Measurements from ENCODE around the gene NKTR.

The NKTR gene

GRCh38 chr3:42651248-42652091 lies 51.0 kb downstream of the NKTR start:
- no peak for DNase-seq (ENCODE audit: low read depth)

- DNase-seq (ENCODE audit: low read depth): no peak
Measured at GRCh38 chr3:42652251-42652610, 51.7 kb downstream of the NKTR start.

- no peak for DNase-seq (ENCODE audit: low read depth)
Measured at GRCh38 chr3:42652611-42653302, 52.3 kb downstream of the NKTR start.

- no peak for DNase-seq (ENCODE audit: low read depth)
Measured at GRCh38 chr3:42653303-42653559, 52.7 kb downstream of the NKTR start.

- no peak for DNase-seq (ENCODE audit: low read depth)
Measured at GRCh38 chr3:42653560-42654330, 53.3 kb downstream of the NKTR start, which contains the start of gene ZBTB47. ZBTB47 (plus strand) TSS chr3:42653697; CDS start chr3:42658356, 4,659 bp downstream.

GRCh38 chr3:42654331-42655201 lies 54.1 kb downstream of the NKTR start:
- DNase-seq (ENCODE audit: low read depth): no peak

GRCh38 chr3:42655331-42655888 lies 54.9 kb downstream of the NKTR start:
- no peak for DNase-seq (ENCODE audit: low read depth)

- DNase-seq (ENCODE audit: low read depth): no peak
Measured at GRCh38 chr3:42655980-42656679, 55.6 kb downstream of the NKTR start.

GRCh38 chr3:42656680-42657610 lies 56.5 kb downstream of the NKTR start:
- DNase-seq (ENCODE audit: low read depth): no peak

GRCh38 chr3:42657675-42658074 lies 57.2 kb downstream of the NKTR start:
- DNase-seq (ENCODE audit: low read depth): no peak

- DNase-seq (ENCODE audit: low read depth): no peak
Measured at GRCh38 chr3:42658091-42658770, 57.7 kb downstream of the NKTR start.

- DNase-seq (ENCODE audit: low read depth): no peak
Measured at GRCh38 chr3:42658771-42659390, 58.4 kb downstream of the NKTR start.

- no peak for DNase-seq (ENCODE audit: low read depth)
Measured at GRCh38 chr3:42659451-42660130, 59.1 kb downstream of the NKTR start.

GRCh38 chr3:42660131-42660715 lies 59.7 kb downstream of the NKTR start:
- no peak for DNase-seq (ENCODE audit: low read depth)

- DNase-seq (ENCODE audit: low read depth): no peak
Measured at GRCh38 chr3:42660898-42661297, 60.4 kb downstream of the NKTR start.

GRCh38 chr3:42661593-42662022 lies 61.1 kb downstream of the NKTR start:
- DNase-seq (ENCODE audit: low read depth): no peak

- DNase-seq (ENCODE audit: low read depth): no peak
Measured at GRCh38 chr3:42662037-42662812, 61.7 kb downstream of the NKTR start.

Data from activated T-helper 1 cell treated with Interleukin-2 at 50 U/mL for 16 hours (primary cell).